Mucosa of stomach (tissue), 1 donor: ENCODE data around the gene HERC4.

Source experiments
- H3K27me3 ChIP-seq: one replicate; pipeline ENCODE4 v1.7.0; 2013; ENCODE audit warnings: mild to moderate bottlenecking, low read length; ENCODE audit not compliant: control insufficient read depth, insufficient read depth
- H3K36me3 ChIP-seq: one replicate; pipeline ENCODE4 v1.7.0; 2013; ENCODE audit warnings: low read length; ENCODE audit not compliant: control insufficient read depth, insufficient read depth
- H3K4me1 ChIP-seq: one replicate; pipeline ENCODE4 v1.7.0; 2013; ENCODE audit warnings: mild to moderate bottlenecking, low read length; ENCODE audit not compliant: control insufficient read depth, insufficient read depth
- H3K4me3 ChIP-seq: one replicate; pipeline ENCODE4 v1.7.0; 2013; ENCODE audit warnings: low read length
- H3K9ac ChIP-seq: one replicate; pipeline ENCODE4 v1.7.0; 2013; ENCODE audit warnings: mild to moderate bottlenecking, low read length, moderate library complexity
- H3K9me3 ChIP-seq: one replicate; pipeline ENCODE4 v1.7.0; 2013; ENCODE audit warnings: mild to moderate bottlenecking, low read length, moderate library complexity; ENCODE audit not compliant: control insufficient read depth
- donor health status: Pancreatic carcinoma.

The HERC4 gene

DNA sequence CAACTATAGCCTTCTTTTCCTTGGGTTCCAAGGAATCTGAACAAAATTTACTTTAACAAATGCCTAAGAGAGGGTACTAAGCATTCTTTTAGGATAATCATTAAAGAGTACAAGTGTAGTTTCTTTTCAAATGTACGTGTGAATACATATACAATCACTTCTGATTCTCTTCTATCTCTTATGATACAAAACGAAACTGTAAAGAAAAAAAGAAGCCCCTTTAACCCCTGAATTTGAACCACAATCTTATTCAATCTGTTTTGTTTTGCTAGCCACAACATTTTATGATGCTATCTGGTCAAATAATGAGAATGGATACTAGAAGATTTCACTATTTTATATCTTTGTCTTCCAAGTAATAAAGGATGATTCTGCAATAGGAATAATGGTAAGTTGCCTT lies 141.9 kb downstream of the HERC4 start:
- Histone ChIP-seq H3K9ac (no peak overlapping the region), H3K4me1 (no peaks in the 10 kb centered on the region), H3K36me3 (no peaks in the 10 kb centered on the region), H3K4me3 (no peak overlapping the region), H3K9me3 (no peaks in the 10 kb centered on the region), H3K27me3 (no peaks in the 10 kb centered on the region)

DNA sequence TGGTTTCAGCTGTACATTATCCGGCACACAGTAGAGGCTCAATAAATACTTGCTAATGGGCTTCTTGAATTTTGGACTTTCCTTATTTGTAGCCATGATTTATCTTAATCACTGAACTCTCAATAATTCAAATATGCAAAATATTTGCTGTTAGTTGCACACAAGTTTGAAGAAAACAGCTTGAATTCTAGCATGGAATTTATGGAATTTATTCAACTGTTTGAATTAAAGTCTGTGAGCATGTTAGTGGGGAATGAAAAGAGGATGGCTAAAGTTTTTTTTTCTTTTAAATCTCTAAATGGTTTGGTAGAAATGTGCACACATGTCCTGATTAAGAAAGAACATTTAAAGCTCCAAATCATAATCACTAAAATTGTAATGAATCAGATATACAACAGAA lies 148.1 kb downstream of the HERC4 start:
- no peak overlapping the region for H3K9ac ChIP-seq
- no peaks in the 10 kb centered on the region for H3K36me3 ChIP-seq
- no peaks in the 10 kb centered on the region for H3K27me3 ChIP-seq
- H3K4me1 ChIP-seq: no peaks in the 10 kb centered on the region
- no peaks in the 10 kb centered on the region for H3K9me3 ChIP-seq
- H3K4me3 ChIP-seq: no peak overlapping the region

DNA sequence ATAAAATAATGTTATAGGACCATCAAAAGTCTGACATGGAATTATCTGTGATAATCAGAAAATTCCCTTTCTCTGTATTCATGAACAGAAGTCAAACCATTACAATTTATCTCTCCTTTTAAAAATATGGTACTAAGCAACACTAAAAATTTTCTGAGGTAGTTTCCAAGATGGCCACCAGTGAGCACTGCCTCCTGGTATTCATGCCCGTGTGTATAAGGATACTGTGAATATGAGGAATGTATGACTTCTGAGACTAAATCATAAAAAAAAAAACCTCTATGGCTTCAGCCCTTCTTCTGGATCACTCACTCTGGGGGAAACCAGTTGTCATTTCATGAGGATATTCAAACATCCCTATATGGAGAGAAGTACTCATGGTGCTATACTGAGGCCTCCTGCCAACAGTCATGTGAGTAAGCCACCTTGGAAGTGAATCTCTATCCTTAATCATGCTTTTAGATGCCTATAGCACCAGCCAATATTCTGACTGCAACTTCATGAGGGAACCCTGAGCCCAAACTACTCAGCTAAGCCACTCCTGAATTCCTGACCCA lies 149.6 kb downstream of the HERC4 start:
- no peaks in the 10 kb centered on the region for H3K4me1 ChIP-seq
- H3K4me3 ChIP-seq: no peak overlapping the region
- H3K9ac ChIP-seq: no peak overlapping the region
- H3K9me3 ChIP-seq: no peaks in the 10 kb centered on the region
- H3K27me3 ChIP-seq: no peaks in the 10 kb centered on the region
- no peaks in the 10 kb centered on the region for H3K36me3 ChIP-seq

DNA sequence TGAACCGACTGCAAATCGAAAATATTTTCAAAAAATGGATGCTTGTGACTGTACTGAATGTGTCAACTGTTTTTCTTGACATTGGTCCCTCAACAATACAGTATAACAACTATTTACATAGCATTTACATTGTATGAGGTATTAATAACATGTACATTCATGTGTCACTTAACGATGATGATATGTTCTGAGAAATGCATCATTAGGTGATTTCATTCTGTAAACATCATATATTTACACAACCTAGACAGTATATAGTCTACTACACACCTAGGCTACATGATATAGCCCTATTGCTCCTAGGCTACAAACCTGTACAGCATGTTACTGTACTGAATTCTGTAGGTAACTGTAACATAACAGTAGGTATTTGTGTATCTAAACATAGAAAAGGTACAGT lies 150.9 kb downstream of the HERC4 start:
- no peaks in the 10 kb centered on the region for H3K27me3 ChIP-seq
- H3K4me3 ChIP-seq: no peak overlapping the region
- H3K9ac ChIP-seq: no peak overlapping the region
- H3K4me1 ChIP-seq: no peaks in the 10 kb centered on the region
- no peaks in the 10 kb centered on the region for H3K9me3 ChIP-seq
- H3K36me3 ChIP-seq: no peaks in the 10 kb centered on the region

DNA sequence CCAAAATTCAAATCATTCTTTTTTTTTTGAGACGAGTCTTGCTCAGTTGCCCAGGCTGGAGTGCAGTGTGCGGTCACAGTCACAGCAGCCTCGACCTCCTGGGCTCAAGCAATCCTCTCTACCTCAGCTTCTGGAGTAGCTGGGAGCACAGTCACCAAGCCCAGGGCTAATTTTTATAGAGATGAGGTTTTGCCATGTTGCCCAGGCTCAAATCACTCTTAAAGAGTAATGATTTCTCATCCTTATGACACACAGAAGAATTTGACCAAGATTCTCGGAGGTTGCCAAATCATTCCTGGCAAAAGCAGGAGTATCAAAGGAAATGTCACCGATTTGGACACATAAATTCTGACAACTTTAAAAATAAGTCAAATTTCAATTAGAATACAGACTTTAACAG lies 151.5 kb downstream of the HERC4 start:
- Histone ChIP-seq H3K9ac (no peak overlapping the region), H3K4me3 (no peak overlapping the region), H3K4me1 (no peaks in the 10 kb centered on the region), H3K27me3 (no peaks in the 10 kb centered on the region), H3K9me3 (no peaks in the 10 kb centered on the region), H3K36me3 (no peaks in the 10 kb centered on the region)

DNA sequence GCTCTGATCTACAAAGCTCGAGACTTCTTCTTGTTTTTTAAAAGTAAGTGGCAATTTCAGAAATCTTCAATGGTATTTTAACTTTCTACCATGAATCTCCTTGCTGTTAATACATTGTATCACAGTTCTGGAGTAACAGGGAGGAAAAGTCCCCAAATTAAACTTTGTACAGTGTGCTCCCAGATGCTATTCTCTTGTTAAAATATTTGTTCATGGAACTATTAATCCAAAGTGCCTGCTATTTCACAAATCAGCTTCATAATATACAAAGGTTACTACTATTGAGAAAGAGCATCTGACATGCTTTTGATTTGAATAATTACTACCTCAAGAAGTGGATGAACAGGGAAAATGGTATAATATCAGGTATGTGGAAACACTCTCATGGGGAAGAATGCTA lies 154.0 kb downstream of the HERC4 start:
- no peaks in the 10 kb centered on the region for H3K27me3 ChIP-seq
- no peaks in the 10 kb centered on the region for H3K36me3 ChIP-seq
- H3K9me3 ChIP-seq: no peaks in the 10 kb centered on the region
- no peaks in the 10 kb centered on the region for H3K4me1 ChIP-seq
- no peak overlapping the region for H3K9ac ChIP-seq
- H3K4me3 ChIP-seq: no peak overlapping the region

DNA sequence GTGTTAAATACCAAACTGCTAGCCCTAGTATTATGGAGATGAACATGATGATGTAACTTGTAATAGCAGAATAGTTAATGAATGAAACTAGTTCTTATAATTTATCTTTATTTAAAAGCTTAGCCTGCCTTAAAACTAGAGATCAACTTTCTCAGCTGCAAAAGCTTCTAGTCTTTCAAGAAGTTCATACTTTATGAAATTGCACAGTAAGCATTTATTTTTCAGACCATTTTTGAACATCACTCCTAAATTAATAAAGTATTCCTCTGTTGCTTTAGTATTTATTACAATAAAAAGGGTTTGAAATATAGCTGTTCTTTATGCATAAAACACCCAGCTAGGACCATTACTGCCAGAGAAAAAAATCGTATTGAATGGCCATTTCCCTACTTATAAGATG lies 157.4 kb downstream of the HERC4 start:
- Histone ChIP-seq H3K4me3 (no peak overlapping the region), H3K9me3 (no peaks in the 10 kb centered on the region), H3K9ac (no peak overlapping the region), H3K27me3 (no peaks in the 10 kb centered on the region), H3K36me3 (peaks cover 6% of the 10 kb centered on the region), H3K4me1 (no peaks in the 10 kb centered on the region)

DNA sequence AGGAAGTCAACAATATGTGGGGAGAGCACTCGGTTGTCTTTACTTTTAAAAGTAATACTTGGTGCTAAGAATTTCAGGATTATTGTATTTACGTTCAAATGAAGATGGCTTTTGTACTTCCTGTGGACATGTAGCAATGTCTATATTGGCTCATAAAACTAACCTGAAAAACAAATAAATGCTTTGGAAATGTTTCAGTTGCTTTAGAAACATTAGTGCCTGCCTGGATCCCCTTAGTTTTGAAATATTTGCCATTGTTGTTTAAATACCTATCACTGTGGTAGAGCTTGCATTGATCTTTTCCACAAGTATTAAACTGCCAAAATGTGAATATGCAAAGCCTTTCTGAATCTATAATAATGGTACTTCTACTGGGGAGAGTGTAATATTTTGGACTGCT lies 157.9 kb downstream of the HERC4 start:
- no peaks in the 10 kb centered on the region for H3K4me1 ChIP-seq
- no peak overlapping the region for H3K4me3 ChIP-seq
- H3K9me3 ChIP-seq: no peaks in the 10 kb centered on the region
- no peak overlapping the region for H3K9ac ChIP-seq
- no peaks in the 10 kb centered on the region for H3K27me3 ChIP-seq
- peaks cover 6% of the 10 kb centered on the region for H3K36me3 ChIP-seq

DNA sequence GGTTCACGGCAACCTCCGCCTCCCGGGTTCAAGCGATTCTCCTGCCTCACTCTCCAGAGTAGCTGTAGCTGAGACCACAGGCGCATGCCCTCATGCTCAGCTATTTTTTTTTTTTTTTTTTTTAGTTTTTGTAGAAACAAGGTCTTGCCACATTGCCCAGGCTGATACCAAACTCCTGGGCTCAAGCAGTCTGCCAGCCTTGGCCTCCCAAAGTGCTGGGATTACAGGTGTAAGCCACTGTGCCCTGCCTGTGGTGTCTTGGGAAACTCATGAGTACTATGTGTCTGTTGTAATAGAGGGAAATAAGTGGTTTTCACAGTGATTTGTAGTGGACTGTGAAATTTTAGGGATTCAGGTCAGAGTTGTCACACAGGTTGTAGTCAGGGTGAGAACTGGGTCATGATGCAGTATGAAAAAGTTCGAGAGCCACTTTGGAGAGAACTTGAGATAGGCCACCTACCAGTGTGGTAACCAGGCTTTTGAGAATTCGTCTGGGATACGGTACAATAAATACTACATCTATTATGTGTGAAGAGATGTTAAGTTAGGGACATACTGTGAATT lies 160.2 kb downstream of the HERC4 start:
- Histone ChIP-seq H3K27me3 (no peaks in the 10 kb centered on the region), H3K36me3 (peaks cover 6% of the 10 kb centered on the region), H3K4me1 (no peaks in the 10 kb centered on the region), H3K4me3 (no peak overlapping the region), H3K9ac (no peak overlapping the region), H3K9me3 (no peaks in the 10 kb centered on the region)

DNA sequence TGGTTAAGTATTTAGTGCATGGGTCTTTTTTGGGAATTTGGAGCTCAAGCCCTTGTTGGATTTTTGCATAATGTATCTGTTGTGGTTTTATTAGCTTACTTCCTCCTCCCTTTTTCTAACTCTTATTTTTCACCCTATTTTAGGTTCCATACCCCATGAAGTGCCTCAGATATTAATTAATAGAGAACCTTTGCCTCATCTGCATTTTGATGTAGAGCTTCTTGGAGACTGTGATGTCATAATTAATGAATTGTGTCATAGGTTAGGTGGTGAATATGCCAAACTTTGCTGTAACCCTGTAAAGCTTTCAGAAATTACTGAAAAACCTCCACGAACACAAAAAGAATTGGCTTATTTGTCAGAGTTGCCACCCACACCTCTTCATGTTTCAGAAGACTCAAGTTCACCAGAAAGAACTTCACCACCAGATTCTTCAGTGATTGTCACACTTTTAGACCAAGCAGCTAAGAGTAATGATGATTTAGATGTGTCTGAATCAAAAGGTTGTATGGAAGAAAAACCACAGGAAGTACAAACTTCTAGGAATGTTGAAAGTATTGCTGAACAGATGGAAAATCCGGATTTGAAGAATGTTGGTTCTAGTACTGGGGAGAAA lies 162.6 kb downstream of the HERC4 start:
- Histone ChIP-seq H3K27me3 (no peaks in the 10 kb centered on the region), H3K4me3 (no peak overlapping the region), H3K9ac (no peak overlapping the region), H3K36me3 (peaks cover 6% of the 10 kb centered on the region), H3K9me3 (no peaks in the 10 kb centered on the region), H3K4me1 (no peaks in the 10 kb centered on the region)

DNA sequence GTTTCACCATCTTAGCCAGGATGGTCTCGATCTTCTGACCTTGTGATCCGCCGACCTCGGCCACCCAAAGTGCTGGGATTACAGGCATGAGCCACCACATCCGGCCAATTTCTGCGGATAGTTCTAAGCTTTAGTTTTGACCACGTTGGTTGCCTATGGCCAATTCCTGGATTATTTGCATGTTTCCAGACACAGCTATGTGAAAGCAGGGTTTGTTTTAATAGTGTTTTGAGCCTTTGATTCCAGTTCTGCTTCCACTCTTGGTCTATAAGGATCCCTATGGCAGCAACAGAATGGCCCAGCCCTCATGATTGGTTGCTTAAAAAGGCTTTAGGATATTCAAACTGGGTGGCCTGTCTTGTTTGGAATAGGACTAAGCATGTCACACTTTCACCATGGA lies 171.5 kb downstream of the HERC4 start:
- Histone ChIP-seq H3K27me3 (no peaks in the 10 kb centered on the region), H3K4me1 (no peaks in the 10 kb centered on the region), H3K9ac (no peak overlapping the region), H3K9me3 (no peaks in the 10 kb centered on the region), H3K36me3 (no peaks in the 10 kb centered on the region), H3K4me3 (no peak overlapping the region)

DNA sequence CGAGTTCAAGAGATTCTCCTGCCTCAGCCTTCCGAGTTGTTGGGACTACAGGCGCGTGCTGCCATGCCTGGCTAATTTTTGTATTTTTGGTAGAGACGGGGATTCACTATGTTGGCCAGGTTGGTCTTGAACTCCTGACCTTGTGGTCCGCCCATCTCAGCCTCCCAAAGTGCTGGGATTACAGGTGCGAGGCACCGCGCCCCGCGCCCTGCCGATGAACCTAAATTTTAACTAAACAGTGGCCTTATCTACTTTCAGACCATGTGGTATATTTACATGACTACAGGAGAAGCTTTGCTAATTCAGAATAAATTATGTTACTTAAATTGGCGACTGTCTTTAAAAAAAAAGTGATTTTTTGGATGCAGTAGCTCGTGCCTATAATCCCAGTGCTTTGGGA lies 181.4 kb downstream of the HERC4 start:
- Histone ChIP-seq H3K9ac (no peak overlapping the region), H3K4me1 (no peaks in the 10 kb centered on the region), H3K27me3 (no peaks in the 10 kb centered on the region), H3K36me3 (peaks cover 6% of the 10 kb centered on the region), H3K4me3 (no peak overlapping the region), H3K9me3 (no peaks in the 10 kb centered on the region)
